Measurements from ENCODE around the gene PRKRIP1. TPM values are rescaled to one million over a fixed set of nuclear protein-coding genes. Genes with fewer than 3 reads are reported as not detected.

PRKRIP1 gene
- total RNA-seq, 1 experiment from 2014 or later, result 38.8 TPM

DNA sequence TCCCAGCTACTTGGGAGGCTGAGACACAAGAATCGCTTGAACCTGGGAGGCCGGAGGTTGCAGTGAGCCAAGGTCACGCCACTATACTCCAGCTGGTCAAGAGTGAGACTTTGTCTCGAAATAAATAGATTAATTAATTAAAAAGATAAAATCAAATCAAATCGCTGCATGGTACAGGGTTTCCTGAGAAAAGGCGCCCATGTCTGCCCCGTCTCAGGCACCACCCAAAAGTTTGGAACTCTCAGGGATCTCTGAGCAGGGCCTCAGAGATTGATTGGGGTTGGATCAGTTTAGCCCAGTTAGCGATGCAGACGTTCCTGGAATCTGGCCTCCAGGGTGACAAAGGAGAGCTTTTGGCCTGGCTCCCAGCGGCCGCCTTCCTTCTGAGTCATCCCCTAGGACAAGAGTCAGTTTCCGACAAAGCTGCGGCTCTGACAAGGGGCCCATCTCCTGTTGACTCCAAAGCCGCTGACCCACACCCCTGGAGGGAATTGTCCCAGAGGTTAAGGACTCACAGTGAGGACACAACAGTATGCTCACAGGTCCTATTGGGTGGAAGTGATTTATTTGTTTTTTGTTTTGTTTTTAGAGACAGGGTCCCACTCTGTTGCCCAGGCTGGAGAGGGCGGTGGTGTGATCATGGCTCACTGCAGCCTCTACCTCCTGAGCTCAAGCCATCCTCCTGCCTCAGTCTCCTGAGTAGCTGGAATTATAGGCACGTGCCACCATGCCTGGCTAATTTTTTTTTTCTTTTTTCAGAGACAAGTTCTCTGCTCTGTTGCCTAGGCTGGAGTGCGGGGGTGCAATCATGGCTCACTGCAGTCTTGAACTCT is 44.0 kb downstream of the PRKRIP1 start:
- Histone ChIP-seq H2BK20ac (ENCODE audit: low read depth, low read length, poor library complexity, severe bottlenecking) (no peak overlapping the region), H3K4me1 (ENCODE audit: insufficient read depth, low read length) (no peaks in the 10 kb centered on the region; the same call in 1 of the 2 replicates), H3K9ac (ENCODE audit: extremely low read depth, insufficient read length, low read length) (no peak overlapping the region), H2AFZ (ENCODE audit: low read length) (no peak overlapping the region), H3K27me3 (ENCODE audit: insufficient read depth, low read length) (no peaks in the 10 kb centered on the region), H2BK12ac (ENCODE audit: insufficient read length, low read depth, low read length) (no peak overlapping the region), H3K56ac (ENCODE audit: insufficient read length, low read depth, low read length) (no peak overlapping the region), H3T11ph (ENCODE audit: low read length) (no peak overlapping the region), H3K18ac (ENCODE audit: insufficient read length, low read depth, low read length) (no peak overlapping the region), H4K20me1 (ENCODE audit: control insufficient read depth, insufficient read depth, insufficient read length) (no peaks in the 10 kb centered on the region), H3K27ac (ENCODE audit: insufficient read length, low read depth, low read length) (no peak overlapping the region), H4K5ac (ENCODE audit: insufficient read length, low read depth, low read length) (no peak overlapping the region), H3K4ac (ENCODE audit: low read depth, low read length) (0 out of 2 replicates have a peak overlapping the region, but pooled peaks have one; percentile 43), H3K23me2 (ENCODE audit: insufficient read length, low read depth, low read length, poor library complexity, severe bottlenecking) (no peaks in the 10 kb centered on the region), H3K23ac (ENCODE audit: insufficient read length, low read depth, low read length) (no peak overlapping the region), H3K9me3 (ENCODE audit: control insufficient read depth, low read depth, low read length) (no peaks in the 10 kb centered on the region), H4K8ac (replicated peaks; ENCODE audit: insufficient read length, low read depth, low read length) (no peak overlapping the region), H2AK5ac (ENCODE audit: insufficient read length, low read length) (no peak overlapping the region), H2BK5ac (ENCODE audit: insufficient read length, low read length) (no peak overlapping the region), H2BK15ac (ENCODE audit: low read depth, low read length) (no peak overlapping the region), H3K14ac (ENCODE audit: insufficient read depth, low read length) (no peak overlapping the region), H3K79me2 (ENCODE audit: insufficient read depth, low read length) (no peaks in the 10 kb centered on the region), H3K79me1 (ENCODE audit: insufficient read depth, low read depth, low read length, poor library complexity, severe bottlenecking) (no peaks in the 10 kb centered on the region), H4K91ac (ENCODE audit: insufficient read length, low read depth, low read length) (no peak overlapping the region), H3K4me2 (ENCODE audit: insufficient read depth, insufficient read length, low read length) (no peak overlapping the region), H2BK120ac (ENCODE audit: low read depth, low read length, poor library complexity, severe bottlenecking) (no peak overlapping the region)
- Mint-ChIP-seq H3K4me1 (peaks cover 10 to 14% of the 10 kb centered on the region in 2 experiments), H3K27me3 (ENCODE audit: low read depth) (no peaks in the 10 kb centered on the region), H3K36me3 (ENCODE audit: insufficient read depth in 1 of 3, low read depth in 3 of 3) (peaks cover 4 to 27% (median 4%) of the 10 kb centered on the region in 3 experiments; a peak in 6 of 7 replicates), H3K27ac (peak overlapping the region in 2 of 3 experiments; percentile 79 to 84; a peak in 3 of 7 replicates), H3K4me3 (no peak overlapping the region), H3K9me3 (no peaks in the 10 kb centered on the region)
- DNase-seq, result peak; percentile 86
- TF ChIP-seq CTCF (conservative IDR thresholded peaks at IDR 0.05), result no peak
- WGBS (ENCODE audit: extremely low coverage, insufficient read length, low lambda C conversion rate), result no CpG with 5 or more reads among the region's 17 CpGs

All from H9 (cell line).